Activated CD4-positive, alpha-beta T cell treated with anti-CD3 and anti-CD28 coated beads, Interleukin-2, amount 10 ng/mL, durations not matched to agents 7 days and 5 days (primary cell): ENCODE measurements around the gene NTMT1. TPM values are rescaled to one million over a fixed set of nuclear protein-coding genes. Genes with fewer than 3 reads are reported as not detected.

Experiments
- CTCF ChIA-PET: fragments of 350-600 bp; sonication (Branson Sonifier 250); formaldehyde crosslinking; loops from one replicate; lab custom pipeline; 2021; ENCODE audit warnings: antibody characterized with exemption; lab: Charles Lee
- POLR2A ChIA-PET: fragments of 350-600 bp; sonication (Branson Sonifier 250); formaldehyde crosslinking; loops from one replicate; lab custom pipeline; 2021; ENCODE audit warnings: antibody characterized with exemption; lab: Charles Lee
- DNase-seq: peaks from one replicate; pipeline ENCODE4 v3.0.0-alpha.2; 2020
- H3K27ac Mint-ChIP-seq: one replicate; pipeline ENCODE4 v1.8.0; 2021; ENCODE audit warnings: mild to moderate bottlenecking, moderate library complexity, mixed read lengths
- H3K27me3 Mint-ChIP-seq: one replicate; pipeline ENCODE4 v1.8.0; 2021; ENCODE audit warnings: mixed read lengths
- H3K36me3 Mint-ChIP-seq: one replicate; pipeline ENCODE4 v1.8.0; 2021; ENCODE audit warnings: low read depth, mixed read lengths
- H3K4me1 Mint-ChIP-seq: one replicate; pipeline ENCODE4 v1.8.0; 2021; ENCODE audit warnings: mixed read lengths
- H3K4me3 Mint-ChIP-seq: one replicate; pipeline ENCODE4 v1.8.0; 2021; ENCODE audit warnings: mild to moderate bottlenecking, moderate library complexity, mixed read lengths
- H3K9me3 Mint-ChIP-seq: one replicate; pipeline ENCODE4 v1.8.0; 2021; ENCODE audit warnings: mixed read lengths
- total RNA-seq, 2 experiments: library from RNA; stranded (reverse); gene quantifications; one replicate each; pipeline ENCODE4 v1.2.3, GENCODE V29; 2021

Gene NTMT1, protein sequence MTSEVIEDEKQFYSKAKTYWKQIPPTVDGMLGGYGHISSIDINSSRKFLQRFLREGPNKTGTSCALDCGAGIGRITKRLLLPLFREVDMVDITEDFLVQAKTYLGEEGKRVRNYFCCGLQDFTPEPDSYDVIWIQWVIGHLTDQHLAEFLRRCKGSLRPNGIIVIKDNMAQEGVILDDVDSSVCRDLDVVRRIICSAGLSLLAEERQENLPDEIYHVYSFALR
- 10 to 100 TPM; 28.5 to 33.9 TPM for total RNA-seq

DNA sequence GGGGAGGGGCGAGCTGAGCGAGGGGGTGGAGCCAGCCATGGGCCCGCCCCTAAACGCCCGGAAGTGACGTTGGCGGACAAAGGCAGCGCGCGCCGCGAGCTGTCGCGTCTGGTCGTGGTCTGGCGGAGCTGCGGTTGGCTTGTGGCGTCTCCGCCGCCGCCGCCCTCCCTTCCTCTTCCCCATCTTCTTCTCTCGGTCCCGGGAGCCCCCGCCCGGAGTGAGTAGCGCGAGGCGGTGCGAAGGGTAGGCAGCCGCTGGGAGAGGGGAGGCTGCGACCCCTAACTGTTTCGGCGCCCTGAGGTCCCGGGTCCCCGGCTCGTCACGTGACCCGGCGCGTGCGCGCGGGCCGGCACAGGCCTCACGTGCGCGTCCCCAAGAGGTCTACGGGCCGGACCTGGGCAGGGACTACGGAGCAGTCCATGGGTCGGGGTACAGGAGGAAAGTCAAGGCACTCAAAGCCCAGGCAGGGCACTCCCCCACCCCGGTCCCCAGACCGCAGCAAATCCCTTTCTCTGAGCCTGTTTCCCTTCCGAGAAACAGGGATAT is at the start of gene NTMT1:
NTMT1 (plus strand) TSS at position 85 of the 546 bp plus-strand sequence. CDS start 6,541 bp downstream, outside the sequence.
- peak; percentile 88 for DNase-seq
- Mint-ChIP-seq H3K4me3 (peak within 1 kb of the TSS; percentile 88), H3K9me3 (no peaks in the 10 kb centered on the region), H3K36me3 (peaks cover 10% of the 10 kb centered on the region), H3K4me1 (peaks cover 54% of the 10 kb centered on the region), H3K27ac (peak within 1 kb of the TSS; percentile 99), H3K27me3 (peaks cover 5% of the 10 kb centered on the region)
- ChIA-PET CTCF (interaction anchor here (0.6 to 5.1 kb wide), 19 partner anchors 12 to 1487 kb away, joined by 3 to 45 read pairs (median 5); no protein-coding TSS in a partner anchor), POLR2A (interaction anchor here (0.7 to 0.9 kb wide), 5 partner anchors 10 to 520 kb away, joined by 3 to 4 read pairs (median 3); no protein-coding TSS in a partner anchor)

DNA sequence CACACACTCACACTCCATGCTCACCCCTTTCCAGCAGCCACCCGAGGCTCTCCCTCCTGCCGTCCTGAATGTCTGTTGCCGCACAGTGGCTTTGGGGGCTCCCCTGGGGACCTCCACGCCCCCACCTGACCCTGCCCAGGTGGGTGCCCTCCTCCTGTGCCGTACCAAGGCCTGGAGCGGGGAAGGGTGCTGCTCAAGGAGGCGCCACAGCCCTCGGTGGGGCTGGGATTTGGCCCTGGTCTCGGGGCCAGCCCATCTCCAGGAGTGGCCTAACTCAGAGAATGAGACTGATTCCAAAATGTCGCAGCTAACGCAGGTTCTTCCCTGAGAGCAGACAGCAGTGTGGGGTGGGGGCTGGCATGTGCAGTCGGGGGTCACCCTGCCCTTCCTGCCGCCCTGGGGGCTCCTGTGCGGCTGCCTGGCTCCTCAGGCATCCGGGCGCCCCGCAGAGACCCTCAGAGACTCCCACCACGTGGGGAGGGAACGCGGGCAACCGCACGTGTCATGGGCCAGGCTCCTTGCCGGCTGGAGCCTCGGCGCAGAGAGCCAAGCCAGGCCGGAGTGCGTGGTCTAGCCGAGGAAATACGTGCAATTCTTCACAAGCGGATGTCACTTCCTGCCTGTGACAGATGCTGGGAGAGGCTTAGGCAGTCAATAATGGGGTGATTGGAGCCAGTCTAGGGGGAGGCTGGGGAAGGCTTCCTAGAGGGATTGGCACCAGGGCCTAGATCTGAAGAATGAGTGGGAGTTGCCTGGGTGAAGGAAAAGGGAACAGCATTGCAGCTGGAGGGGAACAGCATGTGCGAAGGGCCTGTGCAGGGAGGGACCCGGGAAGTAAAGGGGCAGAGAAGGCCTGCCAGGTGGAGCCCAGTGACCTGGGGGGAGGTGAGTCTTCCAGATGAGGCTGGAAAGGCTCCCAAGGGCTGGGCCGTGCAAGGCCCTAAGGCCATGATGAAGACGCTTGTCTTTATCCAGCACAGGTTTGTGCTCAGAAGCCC is 49.1 kb upstream of the NTMT1 start:
- POLR2A ChIA-PET, result no interaction called here
- peak overlapping the region; percentile 84 for H3K27ac Mint-ChIP-seq

DNA sequence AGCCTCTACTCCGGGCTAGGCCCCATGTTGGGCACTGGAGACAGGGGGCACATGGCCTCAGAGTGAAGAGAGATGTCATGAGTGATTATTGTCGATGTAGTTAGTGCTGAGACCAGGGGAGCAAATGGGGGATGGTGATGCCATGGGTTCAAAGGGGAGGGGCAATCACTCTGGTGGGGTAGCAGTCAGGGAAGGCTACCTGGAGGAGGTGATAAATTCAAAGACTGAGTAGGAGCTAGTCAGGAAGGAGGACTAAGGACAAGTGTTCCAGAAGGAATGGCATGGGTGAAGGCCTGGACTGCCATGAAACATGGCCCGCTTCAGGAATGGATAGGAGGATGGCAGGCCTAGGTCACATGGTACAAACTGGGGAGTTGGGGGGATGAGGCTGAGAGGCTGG is 46.7 kb upstream of the NTMT1 start:
- Mint-ChIP-seq H3K27me3 (no peaks in the 10 kb centered on the region), H3K9me3 (no peaks in the 10 kb centered on the region), H3K36me3 (peaks cover 2% of the 10 kb centered on the region), H3K27ac (peak overlapping the region; percentile 76), H3K4me1 (peaks cover 62% of the 10 kb centered on the region), H3K4me3 (no peak overlapping the region)
- DNase-seq, result no peak
- ChIA-PET POLR2A (no interaction called here), CTCF (interaction anchor here (1.1 to 1.7 kb wide), 4 partner anchors 8 to 406 kb away, joined by 4 to 6 read pairs (median 4); no protein-coding TSS in a partner anchor)

More for the DNA sequence above, 49.1 kb upstream of the NTMT1 start:
- Mint-ChIP-seq H3K9me3 (peaks cover 7% of the 10 kb centered on the region), H3K4me3 (no peak overlapping the region), H3K36me3 (peaks cover 4% of the 10 kb centered on the region), H3K4me1 (peaks cover 41% of the 10 kb centered on the region), H3K27me3 (no peaks in the 10 kb centered on the region)
- no peak for DNase-seq
- CTCF ChIA-PET, result no interaction called here

DNA sequence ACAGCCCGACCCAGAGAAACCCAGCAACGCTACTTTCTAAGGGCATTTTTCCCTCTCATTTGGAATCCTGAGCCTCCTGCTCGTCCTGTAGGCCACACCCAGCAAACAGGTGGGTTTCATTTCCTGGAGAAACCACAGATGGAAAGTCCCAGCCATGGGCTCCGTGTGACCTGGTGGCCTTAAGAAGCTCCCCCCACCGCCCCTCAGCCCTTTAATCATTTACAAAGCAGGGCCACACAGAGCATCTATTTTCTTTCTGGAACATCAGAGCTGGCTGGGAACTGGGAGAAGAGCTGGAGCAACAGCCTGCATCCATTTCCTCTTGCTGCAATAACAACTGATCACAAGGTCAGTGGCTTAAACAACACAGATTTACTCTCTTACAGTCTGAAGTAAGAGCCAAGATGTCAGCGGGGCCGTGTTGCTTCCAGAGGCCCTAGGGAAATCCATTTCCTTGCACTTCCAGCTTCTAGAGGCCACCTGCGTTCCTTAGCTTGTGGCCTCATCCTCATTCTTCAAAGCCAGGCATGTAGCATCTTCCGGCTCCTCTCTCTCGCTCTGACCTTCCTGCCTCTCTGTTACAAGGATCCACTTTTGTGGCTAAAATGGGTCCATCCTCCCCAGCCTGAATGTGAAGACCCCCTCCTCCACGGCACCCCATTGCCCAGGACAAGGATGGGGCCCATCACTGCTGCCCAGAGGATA is 45.6 kb upstream of the NTMT1 start:
- Mint-ChIP-seq H3K27me3 (no peaks in the 10 kb centered on the region), H3K4me3 (peak overlapping the region; percentile 43), H3K4me1 (peaks cover 72% of the 10 kb centered on the region), H3K9me3 (peaks cover 3% of the 10 kb centered on the region), H3K27ac (peak overlapping the region; percentile 76), H3K36me3 (peaks cover 2% of the 10 kb centered on the region)
- CTCF ChIA-PET, result interaction anchor here (1.1 to 1.7 kb wide), 7 partner anchors 9 to 449 kb away, joined by 3 to 6 read pairs (median 5); no protein-coding TSS in a partner anchor
- POLR2A ChIA-PET, result no interaction called here
- peak; percentile 66 for DNase-seq

DNA sequence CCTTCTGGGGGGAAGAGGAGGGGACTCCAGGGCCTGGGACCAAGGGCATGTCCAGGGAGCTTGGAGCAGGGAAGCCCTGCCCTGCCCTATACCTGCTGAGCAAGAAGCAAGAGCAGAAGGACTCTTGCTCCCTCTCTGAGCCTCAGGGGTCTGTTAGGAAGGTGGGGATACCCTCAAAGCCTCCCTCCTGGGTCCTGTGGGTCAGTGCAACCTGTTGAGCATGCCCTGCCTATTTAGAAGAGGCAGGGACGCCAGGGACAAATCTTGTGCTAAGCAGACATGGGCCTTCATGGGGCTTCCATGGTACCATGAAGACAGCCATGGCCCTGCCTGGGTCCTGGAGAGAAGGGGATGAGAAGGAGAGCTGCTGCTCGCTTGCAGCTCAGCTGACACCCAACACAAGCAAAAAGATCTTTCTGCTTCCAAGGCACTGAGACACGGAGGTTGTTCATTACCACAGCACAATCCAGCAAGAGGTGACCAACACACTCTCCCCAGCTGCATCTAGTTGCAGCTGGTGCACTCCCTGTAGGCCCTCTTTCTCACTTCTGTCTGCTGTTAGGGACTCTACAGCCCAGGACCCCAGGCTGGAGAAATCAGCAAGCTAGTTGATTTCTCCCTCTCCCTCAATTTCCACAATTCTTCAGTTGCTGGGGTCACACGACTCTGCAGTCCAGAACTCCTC is 44.3 kb upstream of the NTMT1 start:
- CTCF ChIA-PET, result interaction anchor here (0.6 to 1.6 kb wide), 5 partner anchors 8 to 117 kb away, joined by 3 to 6 read pairs (median 4); no protein-coding TSS in a partner anchor
- Mint-ChIP-seq H3K36me3 (peaks cover 2% of the 10 kb centered on the region), H3K4me1 (peaks cover 79% of the 10 kb centered on the region), H3K9me3 (peaks cover 3% of the 10 kb centered on the region), H3K4me3 (no peak overlapping the region), H3K27ac (no peak overlapping the region), H3K27me3 (no peaks in the 10 kb centered on the region)
- no peak for DNase-seq
- POLR2A ChIA-PET, result no interaction called here

DNA sequence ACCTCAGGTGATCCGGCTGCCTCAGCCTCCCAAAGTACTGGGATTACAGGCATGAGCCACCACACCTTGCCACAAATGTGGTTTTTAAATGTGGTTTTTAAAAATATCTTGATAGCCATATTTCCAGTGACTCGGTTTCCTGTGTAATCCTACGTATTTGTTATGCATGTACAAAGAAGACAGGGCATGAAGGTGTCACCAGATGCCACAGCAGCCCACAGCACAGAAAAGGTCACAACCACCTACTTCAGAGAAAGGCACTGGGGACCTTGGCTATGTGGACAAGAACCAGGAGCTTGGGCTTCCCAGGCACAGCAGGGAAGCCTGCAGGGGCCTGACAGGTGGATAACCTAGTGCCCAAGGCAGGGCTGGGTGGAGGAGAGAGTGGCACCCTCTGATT is 43.1 kb upstream of the NTMT1 start:
- Mint-ChIP-seq H3K27me3 (no peaks in the 10 kb centered on the region), H3K4me1 (peaks cover 84% of the 10 kb centered on the region), H3K27ac (peak overlapping the region; percentile 61), H3K4me3 (no peak overlapping the region), H3K9me3 (peaks cover 3% of the 10 kb centered on the region), H3K36me3 (peaks cover 2% of the 10 kb centered on the region)
- POLR2A ChIA-PET, result interaction anchor here (0.5 kb wide), 1 partner anchor 88 kb away, joined by 8 read pairs; no protein-coding TSS in a partner anchor
- no peak for DNase-seq
- CTCF ChIA-PET, result interaction anchor here (1.0 to 2.2 kb wide), 6 partner anchors 9 to 444 kb away, joined by 3 to 25 read pairs (median 4); no protein-coding TSS in a partner anchor

DNA sequence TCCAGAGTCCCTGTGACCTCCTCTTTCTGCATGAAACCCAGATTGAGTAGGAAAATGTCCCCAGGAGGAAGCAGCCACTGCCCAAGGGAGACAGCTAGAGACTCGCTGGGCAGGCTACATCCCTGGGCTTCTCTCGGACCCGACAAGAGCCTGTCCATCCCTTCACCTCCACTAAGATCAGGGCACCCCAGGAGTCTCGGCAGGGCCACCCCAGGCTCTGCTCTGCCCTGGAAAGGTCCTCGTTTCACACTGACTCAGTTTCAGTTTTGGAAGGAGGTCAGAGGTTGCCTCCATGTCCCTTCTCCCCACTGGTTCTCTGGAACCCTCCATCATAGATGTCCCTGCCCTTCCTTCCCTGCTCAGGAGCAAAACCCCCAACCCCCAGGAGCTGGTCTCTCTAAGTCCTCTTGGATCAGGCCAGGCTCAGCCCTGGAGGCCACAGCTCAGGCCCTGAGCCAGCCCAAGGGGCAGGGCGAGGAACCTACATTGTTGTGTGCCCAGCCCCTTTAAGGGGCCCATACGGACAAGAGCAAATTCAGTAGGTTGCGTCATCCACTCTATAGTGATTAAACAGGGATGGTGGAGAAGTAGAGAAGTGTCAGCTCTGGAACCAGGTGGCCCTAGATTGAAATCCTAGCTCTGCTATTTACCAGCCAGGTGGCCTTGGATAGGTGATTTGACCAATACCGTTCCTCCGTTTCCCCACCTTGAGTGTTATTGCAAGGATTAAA is 42.5 kb upstream of the NTMT1 start:
- ChIA-PET CTCF (interaction anchor here (0.8 to 2.2 kb wide), 11 partner anchors 9 to 445 kb away, joined by 3 to 25 read pairs (median 4); no protein-coding TSS in a partner anchor), POLR2A (interaction anchor here (0.5 kb wide), 1 partner anchor 89 kb away, joined by 8 read pairs; no protein-coding TSS in a partner anchor)
- Mint-ChIP-seq H3K9me3 (peaks cover 3% of the 10 kb centered on the region), H3K36me3 (peaks cover 2% of the 10 kb centered on the region), H3K4me1 (peaks cover 83% of the 10 kb centered on the region), H3K27ac (peak overlapping the region; percentile 79), H3K4me3 (no peak overlapping the region), H3K27me3 (no peaks in the 10 kb centered on the region)
- no peak for DNase-seq

DNA sequence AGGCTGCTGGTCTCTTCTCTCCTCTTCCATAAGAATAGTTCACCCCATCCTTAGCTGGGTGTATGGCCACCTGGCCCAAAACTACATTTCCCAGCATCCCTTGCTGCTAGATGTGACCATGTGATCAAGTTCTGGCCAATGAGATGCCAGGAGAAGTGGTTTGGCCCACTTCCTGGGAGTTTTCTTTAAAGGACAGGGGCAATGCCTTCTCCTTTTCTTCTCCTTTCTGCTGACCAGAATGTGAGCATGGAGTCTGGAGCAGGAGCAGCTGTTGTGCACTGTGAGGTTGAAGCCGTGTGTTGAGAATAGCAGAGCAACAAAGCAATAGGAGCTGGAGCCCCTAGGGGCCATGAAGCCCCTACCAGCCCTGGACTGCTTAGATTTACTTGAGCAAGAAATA is 41.8 kb upstream of the NTMT1 start:
- CTCF ChIA-PET, result interaction anchor here (0.6 to 2.2 kb wide), 14 partner anchors 9 to 463 kb away, joined by 3 to 25 read pairs (median 4); no protein-coding TSS in a partner anchor
- H3K9me3 Mint-ChIP-seq, result peaks cover 3% of the 10 kb centered on the region
- POLR2A ChIA-PET, result no interaction called here
- peaks cover 5% of the 10 kb centered on the region for H3K27me3 Mint-ChIP-seq
- H3K4me3 Mint-ChIP-seq, result no peak overlapping the region
- peaks cover 2% of the 10 kb centered on the region for H3K36me3 Mint-ChIP-seq
- peak; percentile 76 for DNase-seq
- peak overlapping the region; percentile 87 for H3K27ac Mint-ChIP-seq
- H3K4me1 Mint-ChIP-seq, result peaks cover 78% of the 10 kb centered on the region

DNA sequence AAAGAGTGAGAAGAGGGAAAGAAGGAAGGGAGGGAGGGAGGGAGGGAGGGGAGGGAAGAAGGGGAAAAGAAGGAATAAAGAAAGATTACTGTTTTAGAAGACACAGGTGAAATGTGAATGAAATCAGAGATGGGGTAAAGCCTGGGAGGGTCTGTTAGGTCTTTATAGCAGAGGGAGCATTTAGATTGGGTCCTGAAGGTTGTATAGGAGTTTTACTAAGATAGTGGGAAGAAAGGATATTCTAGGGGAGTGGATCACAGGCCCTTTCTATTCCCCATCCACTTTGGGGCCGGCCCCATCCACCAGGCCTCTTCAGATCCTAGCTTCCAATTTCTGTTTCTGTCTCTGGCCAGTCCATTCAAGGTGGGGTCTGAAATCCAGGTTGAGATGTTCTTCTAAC is 40.6 kb upstream of the NTMT1 start:
- H3K4me3 Mint-ChIP-seq, result no peak overlapping the region
- POLR2A ChIA-PET, result no interaction called here

DNA sequence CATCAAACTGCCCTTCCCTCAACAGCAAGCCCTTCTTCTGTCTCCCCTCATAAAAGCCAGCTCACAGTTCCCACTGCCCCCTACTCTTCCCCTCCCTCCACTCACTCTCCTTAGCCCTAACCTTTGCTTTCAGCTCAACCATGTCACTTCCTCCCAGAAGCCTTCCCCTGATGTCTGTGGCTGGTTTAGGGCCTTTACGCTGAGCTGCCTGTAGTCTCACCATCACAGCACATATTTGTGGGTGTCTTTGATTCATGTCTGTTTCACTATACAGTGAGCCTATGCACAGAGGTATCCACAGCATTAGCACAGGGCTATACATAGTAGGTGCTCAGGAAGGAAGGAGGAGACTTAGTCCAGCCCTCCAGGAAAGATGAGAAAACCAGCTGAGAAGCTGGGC is 39.7 kb upstream of the NTMT1 start:
- Mint-ChIP-seq H3K4me3 (no peak overlapping the region), H3K4me1 (peaks cover 59% of the 10 kb centered on the region), H3K27me3 (peaks cover 15% of the 10 kb centered on the region), H3K36me3 (no peaks in the 10 kb centered on the region), H3K27ac (peak overlapping the region; percentile 86), H3K9me3 (peaks cover 3% of the 10 kb centered on the region)
- ChIA-PET CTCF (interaction anchor here (0.6 to 2.5 kb wide), 8 partner anchors 13 to 801 kb away, joined by 3 to 7 read pairs (median 4); no protein-coding TSS in a partner anchor), POLR2A (no interaction called here)
- DNase-seq, result peak; percentile 43

More for the DNA sequence above, 40.6 kb upstream of the NTMT1 start:
- CTCF ChIA-PET, result interaction anchor here (0.6 to 2.5 kb wide), 4 partner anchors 15 to 96 kb away, joined by 4 to 7 read pairs (median 5); partner anchors contain the start of gene NTMT1
- H3K9me3 Mint-ChIP-seq, result peaks cover 3% of the 10 kb centered on the region
- H3K36me3 Mint-ChIP-seq, result peaks cover 2% of the 10 kb centered on the region
- peak overlapping the region; percentile 52 for H3K27ac Mint-ChIP-seq
- peaks cover 66% of the 10 kb centered on the region for H3K4me1 Mint-ChIP-seq
- DNase-seq, result no peak
- H3K27me3 Mint-ChIP-seq, result peaks cover 11% of the 10 kb centered on the region
